Measurements from ENCODE around the gene CHCHD6.

DNA sequence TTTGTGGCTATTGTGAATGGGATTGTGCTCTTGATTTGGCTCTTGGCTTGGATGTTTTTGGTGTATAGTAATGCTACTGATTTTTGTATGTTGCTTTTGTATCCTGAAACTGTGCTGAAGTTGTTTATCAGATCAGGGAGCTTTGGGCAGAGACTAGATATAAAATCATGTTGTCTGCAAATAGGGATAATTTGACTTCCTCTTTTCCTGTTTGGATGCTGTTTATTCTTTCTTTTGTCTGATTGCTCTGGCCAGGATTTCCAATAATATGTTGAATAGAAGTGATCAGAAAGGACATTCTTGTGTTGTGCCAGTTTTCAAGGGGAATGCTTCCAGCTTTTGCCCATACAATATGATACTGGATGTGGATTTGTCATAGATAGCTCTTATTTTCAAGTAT lies 66.1 kb downstream of the CHCHD6 start:
- TF ChIP-seq CTCF (IDR thresholded peaks at IDR 0.05; ENCODE audit: low read depth, low read length) (no peak), EZH2phosphoT487 (IDR thresholded peaks at IDR 0.05; ENCODE audit: low read depth) (no peak)
